OCI-LY3 (cell line): ENCODE measurements around the gene KLF2.

Experiments used
- CTCF ChIP-seq: fragments of 200-600, 300-600 bp; sonication (generic); IDR thresholded peaks from 2 replicates; pipeline ENCODE4 v1.5.1; 2014; ENCODE audit warnings: antibody characterized with exemption, low read length, low read depth
- EZH2phosphoT487 ChIP-seq: fragments of 200-600 bp; shearing (Covaris generic); IDR thresholded peaks from 2 replicates; pipeline ENCODE4 v1.6.1; 2018; ENCODE audit warnings: antibody characterized with exemption, mixed run types, low read depth

GRCh38 chr19:16281743-16282142 lies 42.9 kb upstream of the KLF2 start:
- TF ChIP-seq CTCF (no peak), EZH2phosphoT487 (no peak)
